Osteocyte (in vitro differentiated cells): Measurements from ENCODE around the gene EID1. TPM values are rescaled to one million over a fixed set of nuclear protein-coding genes. Genes with fewer than 3 reads are reported as not detected.

Source experiments
- DNase-seq: peaks from one replicate; pipeline ENCODE4 v3.0.0; 2021; ENCODE audit warnings: mixed read lengths; ENCODE audit not compliant: unreplicated experiment; ENCODE audit errors: extremely low spot score
- H3K27ac Mint-ChIP-seq: one replicate; pipeline ENCODE4 v1.8.0; 2021; ENCODE audit warnings: mild to moderate bottlenecking, mixed read lengths; ENCODE audit not compliant: unreplicated experiment
- H3K27me3 Mint-ChIP-seq: one replicate; pipeline ENCODE4 v1.8.0; 2021; ENCODE audit warnings: mixed read lengths; ENCODE audit not compliant: unreplicated experiment
- H3K36me3 Mint-ChIP-seq: one replicate; pipeline ENCODE4 v1.8.0; 2021; ENCODE audit warnings: mixed read lengths; ENCODE audit not compliant: unreplicated experiment
- H3K4me1 Mint-ChIP-seq: one replicate; pipeline ENCODE4 v1.8.0; 2021; ENCODE audit warnings: mixed read lengths; ENCODE audit not compliant: unreplicated experiment
- H3K4me3 Mint-ChIP-seq: one replicate; pipeline ENCODE4 v1.8.0; 2021; ENCODE audit warnings: mild to moderate bottlenecking, moderate library complexity, mixed read lengths; ENCODE audit not compliant: unreplicated experiment
- H3K9me3 Mint-ChIP-seq: one replicate; pipeline ENCODE4 v1.8.0; 2021; ENCODE audit warnings: mixed read lengths; ENCODE audit not compliant: unreplicated experiment
- total RNA-seq: library from RNA; stranded (reverse); gene quantifications from 2 replicates; pipeline ENCODE4 v1.2.1, GENCODE V29; 2021
- TF ChIP-seq, protein P1 (sequence below): fragments of 200-600 bp; sonication (generic); IDR thresholded peaks from 2 replicates; pipeline ENCODE4 v1.5.0; 2021; ENCODE audit warnings: antibody characterized with exemption, mild to moderate bottlenecking, moderate library complexity

EID1 gene
- total RNA-seq, 1 donor from 2014 or later = 185 TPM

DNA sequence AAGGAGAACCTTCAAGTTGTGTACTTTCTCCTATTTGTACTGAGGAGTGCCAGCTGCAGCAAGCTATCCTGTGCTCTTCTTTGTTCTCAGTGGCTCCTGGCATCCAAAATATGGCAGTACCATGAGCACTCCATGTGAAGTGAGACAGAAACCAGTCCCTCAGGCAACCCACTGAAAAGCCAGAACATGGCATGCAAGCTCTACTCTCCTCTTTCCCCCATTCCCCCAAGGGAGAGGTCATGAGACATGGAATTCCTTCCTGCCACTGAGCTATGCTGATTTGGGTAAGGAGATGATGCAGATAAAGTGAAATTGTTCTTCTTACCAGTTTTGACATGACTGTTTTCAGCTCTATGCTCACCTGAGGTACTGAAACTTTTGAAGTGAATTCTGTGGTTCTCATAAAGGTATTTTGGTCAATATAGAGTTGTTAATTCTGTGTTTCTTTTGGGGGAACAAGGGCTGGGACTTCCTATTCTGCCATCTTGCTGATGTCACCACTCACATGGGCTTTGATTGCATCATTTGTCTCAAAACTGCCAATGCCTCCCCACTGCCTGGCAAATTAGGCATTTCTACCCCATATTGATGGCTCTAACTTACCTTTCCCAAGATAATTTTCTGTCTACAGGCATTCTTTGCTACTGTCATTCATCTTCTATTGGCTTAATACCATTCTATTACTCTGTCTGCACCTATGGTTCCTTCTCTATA, 44.3 kb upstream of the EID1 start:
- Mint-ChIP-seq H3K4me1 (no peaks in the 10 kb centered on the region), H3K36me3 (peaks cover 8% of the 10 kb centered on the region), H3K27me3 (no peaks in the 10 kb centered on the region), H3K4me3 (no peak overlapping the region), H3K9me3 (peaks cover 10% of the 10 kb centered on the region), H3K27ac (peak overlapping the region; percentile 9)
- no peak for DNase-seq
- TF ChIP-seq, protein P1, sequence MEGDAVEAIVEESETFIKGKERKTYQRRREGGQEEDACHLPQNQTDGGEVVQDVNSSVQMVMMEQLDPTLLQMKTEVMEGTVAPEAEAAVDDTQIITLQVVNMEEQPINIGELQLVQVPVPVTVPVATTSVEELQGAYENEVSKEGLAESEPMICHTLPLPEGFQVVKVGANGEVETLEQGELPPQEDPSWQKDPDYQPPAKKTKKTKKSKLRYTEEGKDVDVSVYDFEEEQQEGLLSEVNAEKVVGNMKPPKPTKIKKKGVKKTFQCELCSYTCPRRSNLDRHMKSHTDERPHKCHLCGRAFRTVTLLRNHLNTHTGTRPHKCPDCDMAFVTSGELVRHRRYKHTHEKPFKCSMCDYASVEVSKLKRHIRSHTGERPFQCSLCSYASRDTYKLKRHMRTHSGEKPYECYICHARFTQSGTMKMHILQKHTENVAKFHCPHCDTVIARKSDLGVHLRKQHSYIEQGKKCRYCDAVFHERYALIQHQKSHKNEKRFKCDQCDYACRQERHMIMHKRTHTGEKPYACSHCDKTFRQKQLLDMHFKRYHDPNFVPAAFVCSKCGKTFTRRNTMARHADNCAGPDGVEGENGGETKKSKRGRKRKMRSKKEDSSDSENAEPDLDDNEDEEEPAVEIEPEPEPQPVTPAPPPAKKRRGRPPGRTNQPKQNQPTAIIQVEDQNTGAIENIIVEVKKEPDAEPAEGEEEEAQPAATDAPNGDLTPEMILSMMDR = no peak

DNA sequence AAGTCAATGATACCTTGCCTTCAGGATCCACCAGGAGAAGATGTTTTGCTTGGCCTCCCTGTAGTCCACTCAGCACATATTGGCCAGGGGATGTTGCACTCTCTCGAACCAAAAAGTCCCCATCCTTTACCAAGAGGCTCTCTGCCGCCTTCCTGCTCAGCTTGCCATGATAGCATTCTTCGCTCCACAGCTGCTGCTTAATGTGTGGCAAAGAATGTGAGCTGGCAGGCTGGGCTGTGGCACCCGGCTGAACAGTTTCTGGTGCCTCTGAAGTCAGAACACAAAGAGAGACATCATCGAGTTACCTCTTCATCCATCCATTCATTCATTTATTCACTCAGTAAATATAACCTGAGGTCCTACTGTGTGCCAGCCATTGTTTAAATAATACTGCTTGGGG, 43.2 kb upstream of the EID1 start:
- no peaks in the 10 kb centered on the region for H3K4me1 Mint-ChIP-seq
- no peak for DNase-seq
- H3K27me3 Mint-ChIP-seq = no peaks in the 10 kb centered on the region
- H3K4me3 Mint-ChIP-seq = no peak overlapping the region
- no peak overlapping the region for H3K27ac Mint-ChIP-seq
- TF ChIP-seq, protein P1 = no peak
- H3K9me3 Mint-ChIP-seq = peaks cover 10% of the 10 kb centered on the region
- peaks cover 8% of the 10 kb centered on the region for H3K36me3 Mint-ChIP-seq

DNA sequence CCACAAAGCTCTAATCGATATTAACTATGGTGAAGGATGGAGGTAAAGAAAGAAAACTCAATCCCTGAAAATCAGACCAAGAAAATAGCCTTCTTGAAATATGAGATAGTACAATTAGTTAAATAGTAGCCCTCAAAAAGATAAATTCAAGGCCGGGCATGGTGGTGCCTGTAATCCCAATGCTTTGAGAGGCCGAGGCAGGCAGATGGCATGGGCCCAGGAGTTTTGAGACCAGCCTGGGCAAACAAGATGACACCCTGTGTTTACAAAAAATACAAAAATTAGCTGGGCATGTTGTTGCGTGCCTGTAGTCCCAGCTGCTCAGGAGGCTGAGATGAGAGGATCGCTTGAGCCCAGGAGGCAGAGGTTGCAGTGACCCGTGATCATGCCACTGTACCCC, 35.4 kb upstream of the EID1 start:
- H3K36me3 Mint-ChIP-seq = no peaks in the 10 kb centered on the region

DNA sequence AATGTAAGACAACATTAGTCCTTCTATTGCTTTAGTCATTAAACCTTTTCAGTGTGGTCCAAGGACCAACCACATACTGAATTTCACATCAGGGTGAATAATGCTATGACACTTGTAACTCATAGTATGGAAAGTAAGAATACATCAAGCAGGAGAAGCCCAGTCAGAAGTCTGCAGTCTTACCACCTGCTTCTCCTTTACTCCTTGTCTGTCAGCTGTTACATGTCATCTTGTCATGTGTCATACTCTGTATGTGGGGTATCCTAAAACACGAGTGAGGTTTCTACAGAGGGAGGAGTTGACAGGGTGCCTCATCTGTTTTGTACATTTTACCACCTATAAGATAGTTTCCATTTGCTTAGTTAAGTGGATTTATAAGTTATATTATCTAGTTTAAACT, 32.8 kb upstream of the EID1 start:
- Mint-ChIP-seq H3K4me3 (no peak overlapping the region), H3K9me3 (no peaks in the 10 kb centered on the region), H3K27me3 (no peaks in the 10 kb centered on the region), H3K27ac (no peak overlapping the region), H3K36me3 (peaks cover 3% of the 10 kb centered on the region), H3K4me1 (no peaks in the 10 kb centered on the region)
- TF ChIP-seq, protein P1 = no peak
- no peak for DNase-seq

More for the DNA sequence above, 35.4 kb upstream of the EID1 start:
- DNase-seq = no peak
- no peaks in the 10 kb centered on the region for H3K27me3 Mint-ChIP-seq
- H3K4me1 Mint-ChIP-seq = no peaks in the 10 kb centered on the region
- TF ChIP-seq, protein P1 = no peak
- H3K9me3 Mint-ChIP-seq = no peaks in the 10 kb centered on the region
- no peak overlapping the region for H3K27ac Mint-ChIP-seq
- H3K4me3 Mint-ChIP-seq = no peak overlapping the region

DNA sequence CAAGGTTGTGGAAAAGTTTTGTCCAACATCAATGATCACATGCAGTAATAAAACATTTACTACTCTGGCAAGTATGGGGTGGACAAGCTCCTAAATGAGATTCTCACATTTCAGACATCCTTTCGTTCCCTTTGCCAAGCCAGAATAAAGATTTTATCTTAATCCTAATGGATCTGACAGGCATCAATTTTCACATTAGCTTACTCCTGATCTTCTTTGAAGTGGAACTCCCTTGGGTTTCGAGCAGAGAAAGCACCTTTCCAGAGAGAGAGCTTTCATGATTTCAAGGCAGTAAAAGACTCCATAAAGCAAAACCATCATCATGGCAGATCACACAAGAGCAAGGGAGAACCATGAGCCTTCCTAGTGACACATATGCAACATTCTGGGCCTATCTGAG, 27.3 kb upstream of the EID1 start:
- DNase-seq = no peak
- TF ChIP-seq, protein P1 = no peak
- peaks cover 4% of the 10 kb centered on the region for H3K9me3 Mint-ChIP-seq

More for the DNA sequence above, 27.3 kb upstream of the EID1 start:
- Mint-ChIP-seq H3K36me3 (peaks cover 5% of the 10 kb centered on the region), H3K27ac (no peak overlapping the region), H3K4me1 (peaks cover 8% of the 10 kb centered on the region), H3K4me3 (no peak overlapping the region), H3K27me3 (no peaks in the 10 kb centered on the region)
